Measurements from ENCODE around the gene GLP1R.
"Not testable (repeated sequence)": the region's sequence is repeated elsewhere in the genome, so short reads cannot be mapped to it uniquely, and the experiment has no call there.

Gene GLP1R

GRCh38 chr6:39118921-39119320 lies 70.3 kb downstream of the GLP1R start:
- TF ChIP-seq CTCF (IDR thresholded peaks at IDR 0.05; ENCODE audit: control extremely low read depth, extremely low read depth, low read depth, missing control alignments), result no peak
- CTCF ChIA-PET, result interaction anchor here (1.1 to 1.4 kb wide), 2 partner anchors 9 to 16 kb away, joined by 4 to 5 read pairs; no protein-coding TSS in a partner anchor
- POLR2A ChIA-PET, result no interaction called here
- DNase-seq (ENCODE audit: extremely low spot score), result no peak

GRCh38 chr6:39124114-39124513 lies 75.5 kb downstream of the GLP1R start:
- CTCF ChIA-PET, result interaction anchor here (0.8 to 1.8 kb wide), 4 partner anchors 10 to 179 kb away, joined by 3 to 7 read pairs (median 4); partner anchors contain the start of gene SAYSD1

GRCh38 chr6:39128106-39128505 lies 79.5 kb downstream of the GLP1R start:
- DNase-seq (ENCODE audit: extremely low spot score), result no peak
- no peak for TF ChIP-seq CTCF (IDR thresholded peaks at IDR 0.05; ENCODE audit: control extremely low read depth, extremely low read depth, low read depth, missing control alignments)
- POLR2A ChIA-PET, result no interaction called here
- CTCF ChIA-PET, result interaction anchor here (0.8 to 2.3 kb wide), 3 partner anchors 9 to 40 kb away, joined by 4 to 10 read pairs (median 8); no protein-coding TSS in a partner anchor

More at GRCh38 chr6:39124114-39124513, 75.5 kb downstream of the GLP1R start:
- POLR2A ChIA-PET, result no interaction called here
- no peak for DNase-seq (ENCODE audit: extremely low spot score)
- no peak for TF ChIP-seq CTCF (IDR thresholded peaks at IDR 0.05; ENCODE audit: control extremely low read depth, extremely low read depth, low read depth, missing control alignments)

GRCh38 chr6:39128832-39129231 lies 80.3 kb downstream of the GLP1R start:
- no peak for DNase-seq (ENCODE audit: extremely low spot score)
- CTCF ChIA-PET, result interaction anchor here (0.8 to 2.3 kb wide), 3 partner anchors 9 to 40 kb away, joined by 3 to 10 read pairs (median 8); no protein-coding TSS in a partner anchor
- no peak for TF ChIP-seq CTCF (IDR thresholded peaks at IDR 0.05; ENCODE audit: control extremely low read depth, extremely low read depth, low read depth, missing control alignments)
- POLR2A ChIA-PET, result no interaction called here

GRCh38 chr6:39130691-39131090 lies 82.1 kb downstream of the GLP1R start:
- DNase-seq (ENCODE audit: extremely low spot score), result no peak
- ChIA-PET CTCF (interaction anchor here (1.0 kb wide), 1 partner anchor 259 kb away, joined by 4 read pairs; no protein-coding TSS in a partner anchor), POLR2A (no interaction called here)
- no peak for TF ChIP-seq CTCF (IDR thresholded peaks at IDR 0.05; ENCODE audit: control extremely low read depth, extremely low read depth, low read depth, missing control alignments)

GRCh38 chr6:39134761-39135160 lies 86.2 kb downstream of the GLP1R start:
- CTCF ChIA-PET; POLR2A ChIA-PET; DNase-seq (ENCODE audit: extremely low spot score): not testable (repeated sequence)

GRCh38 chr6:39136207-39136606 lies 87.6 kb downstream of the GLP1R start:
- POLR2A ChIA-PET; DNase-seq (ENCODE audit: extremely low spot score): not testable (repeated sequence)
- CTCF ChIA-PET, result interaction anchor here (0.8 kb wide), 1 partner anchor 11 kb away, joined by 3 read pairs; no protein-coding TSS in a partner anchor

- ChIA-PET POLR2A (no interaction called here), CTCF (interaction anchor here (0.7 to 2.9 kb wide), 6 partner anchors 9 to 172 kb away, joined by 3 to 10 read pairs (median 3); no protein-coding TSS in a partner anchor)
- no peak for TF ChIP-seq CTCF (IDR thresholded peaks at IDR 0.05; ENCODE audit: control extremely low read depth, extremely low read depth, low read depth, missing control alignments)
- DNase-seq (ENCODE audit: extremely low spot score), result no peak
Measured at GRCh38 chr6:39137245-39137644, 88.7 kb downstream of the GLP1R start.

Measured in GM10248 (cell line).